HG03558 (cell line): ENCODE data around the gene COL4A2.

Experiments
- ATAC-seq: cut with Tn5 transposase; IDR thresholded peaks from one replicate; pipeline ENCODE4 v1.9.1; 2021; ENCODE audit warnings: moderate number of reproducible peaks; ENCODE audit not compliant: unreplicated experiment; ENCODE audit errors: extremely low read depth

Gene COL4A2

GRCh38 chr13:110336108-110336507 is 29.0 kb downstream of the COL4A2 start:
- no peak for ATAC-seq

GRCh38 chr13:110336681-110337080 is 29.6 kb downstream of the COL4A2 start:
- ATAC-seq = no peak

- no peak for ATAC-seq
These were observed 30.2 kb downstream of the COL4A2 start for GRCh38 chr13:110337247-110337646.

- no peak for ATAC-seq
These were observed 31.5 kb downstream of the COL4A2 start for GRCh38 chr13:110338441-110339101.

- ATAC-seq = no peak
These were observed 32.2 kb downstream of the COL4A2 start for GRCh38 chr13:110339263-110339662.

- no peak for ATAC-seq
These were observed 33.0 kb downstream of the COL4A2 start for GRCh38 chr13:110339975-110340550.

- ATAC-seq = peak; percentile 32
These were observed 33.8 kb downstream of the COL4A2 start for GRCh38 chr13:110340812-110341444.

GRCh38 chr13:110341445-110342244 is 34.6 kb downstream of the COL4A2 start:
- peak; percentile 54 for ATAC-seq

- no peak for ATAC-seq
These were observed 35.4 kb downstream of the COL4A2 start for GRCh38 chr13:110342474-110342873.

- no peak for ATAC-seq
These were observed 36.3 kb downstream of the COL4A2 start for GRCh38 chr13:110343241-110343865.

GRCh38 chr13:110344320-110344719 is 37.2 kb downstream of the COL4A2 start:
- no peak for ATAC-seq

GRCh38 chr13:110345266-110345665 is 38.2 kb downstream of the COL4A2 start:
- ATAC-seq = no peak

- ATAC-seq = no peak
These were observed 38.6 kb downstream of the COL4A2 start for GRCh38 chr13:110345701-110346100.

- no peak for ATAC-seq
These were observed 39.6 kb downstream of the COL4A2 start for GRCh38 chr13:110346661-110347067.

- ATAC-seq = no peak
These were observed 40.0 kb downstream of the COL4A2 start for GRCh38 chr13:110347088-110347487.

- no peak for ATAC-seq
These were observed 40.6 kb downstream of the COL4A2 start for GRCh38 chr13:110347535-110348308.

- no peak for ATAC-seq
These were observed 41.4 kb downstream of the COL4A2 start for GRCh38 chr13:110348309-110349105.

GRCh38 chr13:110349239-110349638 is 42.2 kb downstream of the COL4A2 start:
- ATAC-seq = no peak

GRCh38 chr13:110350049-110350448 is 43.0 kb downstream of the COL4A2 start:
- ATAC-seq = no peak
